Posterior cingulate gyrus (tissue), 11 donors: Measurements from ENCODE around the gene CCL16.
"Not testable (repeated sequence)": the region's sequence is repeated elsewhere in the genome, so short reads cannot be mapped to it uniquely, and the experiment has no call there.

Source experiments
- DNase-seq, 10 donors: peaks; one replicate each; pipeline versions ENCODE4 v3.0.0 to v3.0.0-alpha.2; 2020 to 2021; ENCODE audit warnings: mixed read lengths in 3 of 10
- intact Hi-C: fragments of 100-400 bp; cut with DNase I; formaldehyde crosslinking; loops from one replicate; pipeline ENCODE4 v1.15.1; 2023

Gene CCL16

GRCh38 chr17:35943537-35943936, 37.8 kb downstream of the CCL16 start, which contains the start of gene LYZL6:
Gene LYZL6, minus strand, starts transcription at chr17:35943713. Its CDS starts 4,357 bp downstream, at chr17:35939356.
- intact Hi-C loops: no loop called here
- DNase-seq: no peak

GRCh38 chr17:35942588-35943186, 38.6 kb downstream of the CCL16 start:
- no peak for DNase-seq
- intact Hi-C loops: no loop called here

GRCh38 chr17:35938492-35938891, 42.8 kb downstream of the CCL16 start:
- DNase-seq, intact Hi-C loops: not testable (repeated sequence)

GRCh38 chr17:35936063-35936462, 45.2 kb downstream of the CCL16 start:
- DNase-seq: no peak
- intact Hi-C loops: no loop called here

- intact Hi-C loops: no loop called here
- no peak for DNase-seq
These were observed 46.5 kb downstream of the CCL16 start for GRCh38 chr17:35934760-35935159.

- intact Hi-C loops: no loop called here
These were observed 48.7 kb downstream of the CCL16 start for GRCh38 chr17:35932586-35932985.

GRCh38 chr17:35931794-35932425, 49.4 kb downstream of the CCL16 start:
- no peak for DNase-seq
- intact Hi-C loops: no loop called here

More at GRCh38 chr17:35932586-35932985, 48.7 kb downstream of the CCL16 start:
- no peak for DNase-seq

GRCh38 chr17:35930211-35931065, 50.9 kb downstream of the CCL16 start, which contains the start of gene RDM1:
Gene RDM1, minus strand, starts transcription at chr17:35930773. Its CDS starts 46 bp downstream, at chr17:35930727.
- DNase-seq: peak; percentile 28 to 92 (median 52)

GRCh38 chr17:35927714-35928113, 53.6 kb downstream of the CCL16 start:
- DNase-seq: no peak

More at GRCh38 chr17:35930211-35931065, 50.9 kb downstream of the CCL16 start, which contains the start of gene RDM1:
- intact Hi-C loops: no loop called here

More at GRCh38 chr17:35927714-35928113, 53.6 kb downstream of the CCL16 start:
- intact Hi-C loops: no loop called here
